Kidney (tissue), 14 donors: ENCODE data around the gene SPAG7. TPM values are rescaled to one million over a fixed set of nuclear protein-coding genes. Genes with fewer than 3 reads are reported as not detected.
A peak's percentile ranks its signal among the peaks of the same experiment; 100 is the strongest.

Source experiments
- DNase-seq, 5 donors: peaks; one replicate each; pipeline ENCODE4 v3.0.0-alpha.2; 2013 to 2020
- FAIRE-seq: peaks from 2 replicates; lab custom pipeline; 2012; peaks lifted over from hg19 to GRCh38; lab: Jason Lieb, UNC
- H3K27ac ChIP-seq, 2 donors: one replicate each; pipeline ENCODE4 v1.7.0; 2013; ENCODE audit warnings: low read depth in 2 of 2, low read length in 2 of 2, inconsistent platforms in 1 of 2
- H3K27me3 ChIP-seq: one replicate; pipeline ENCODE4 v1.7.1; 2013; ENCODE audit warnings: low read length, inconsistent platforms; ENCODE audit not compliant: control insufficient read depth, insufficient read depth
- H3K36me3 ChIP-seq, 3 donors: one replicate each; pipeline versions ENCODE4 v1.7.0 to v1.7.1; 2013; ENCODE audit warnings: low read length in 3 of 3, control low read depth in 1 of 3, inconsistent platforms in 1 of 3; ENCODE audit not compliant: insufficient read depth in 3 of 3, control insufficient read depth in 2 of 3
- H3K4me1 ChIP-seq, 3 donors: one replicate each; pipeline versions ENCODE4 v1.7.0 to v1.7.1; 2013; ENCODE audit warnings: low read length in 3 of 3, inconsistent platforms in 1 of 3, low read depth in 1 of 3; ENCODE audit not compliant: control insufficient read depth in 2 of 3, insufficient read depth in 2 of 3
- H3K4me3 ChIP-seq, 3 donors: one replicate each; pipeline versions ENCODE4 v1.7.0 to v1.8.1; 2013; ENCODE audit warnings: low read length in 3 of 3, control low read depth in 1 of 3, inconsistent platforms in 1 of 3
- H3K9ac ChIP-seq, 3 donors: one replicate each; pipeline versions ENCODE4 v1.7.0 to v1.7.1; 2013; ENCODE audit warnings: low read length in 3 of 3, control low read depth in 1 of 3, inconsistent platforms in 1 of 3
- H3K9me3 ChIP-seq, 3 donors: one replicate each; pipeline versions ENCODE4 v1.7.0 to v1.7.1; 2013; ENCODE audit warnings: low read length in 3 of 3, control low read depth in 1 of 3, inconsistent platforms in 1 of 3; ENCODE audit not compliant: control insufficient read depth in 2 of 3, insufficient read depth in 1 of 3
- CTCF ChIP-seq: IDR thresholded peaks from 3 replicates; pipeline ENCODE4 v1.5.1; 2012; ENCODE audit warnings: mild to moderate bottlenecking, moderate library complexity, borderline replicate concordance; ENCODE audit not compliant: insufficient read depth; ENCODE audit errors: extremely low read depth
- intact Hi-C: fragments of 100-400 bp; cut with DNase I; formaldehyde crosslinking; loops from one replicate; pipeline ENCODE4 v1.11.1; 2022
- polyA plus RNA-seq: library from polyadenylated mRNA; stranded (reverse); fragments of 350-450 nt; fragmentation: Illumina TruSeq; extraction: RNeasy Lipid Tissue Mini Kit (QIAGEN cat#74804); gene quantifications from one replicate; pipeline ENCODE4 v1.2.3, GENCODE V29; 2014; ENCODE audit warnings: low read depth, low replicate concordance; ENCODE audit not compliant: insufficient read depth
- total RNA-seq: library from RNA; stranded (reverse); fragmentation: NEBNext Ultra II Directional; extraction: Animal tissue kit (Norgen Biotek cat#: 25700); gene quantifications from one replicate; pipeline ENCODE4 v1.2.1, GENCODE V29; 2021
- donor health status: control.
- donor health status: control.
- donor health status: control.
- donor health status: control.
- donor health status: control.
- donor health status: DM: yes; HTN: yes; CAD: no.
- donor health status: Normal renal cell carcinoma (clear cell type).

Gene SPAG7
- total and polyA plus RNA-seq, 2 donors from 2014 or later = 73.6 to 157 TPM

- H3K4me1 ChIP-seq = peaks cover 0 to 11% (median 8%) of the 10 kb centered on the region in 3 donors
- no peak overlapping the region for H3K27ac ChIP-seq
- no peaks in the 10 kb centered on the region for H3K27me3 ChIP-seq
- FAIRE-seq (no peak), DNase-seq (no peak)
- H3K9ac ChIP-seq = no peak overlapping the region
- intact Hi-C loops = no loop called here
- no peak overlapping the region for H3K4me3 ChIP-seq
- peaks cover 0 to 10% (median 7%) of the 10 kb centered on the region in 3 donors for H3K36me3 ChIP-seq
- no peak for TF ChIP-seq CTCF
- no peaks in the 10 kb centered on the region for H3K9me3 ChIP-seq
Observed at GRCh38 chr17:4955091-4955490, 12.5 kb downstream of the SPAG7 start.

- H3K9ac ChIP-seq = no peak overlapping the region
- intact Hi-C loops = no loop called here
- DNase-seq (peak in 3 of 5 donors; percentile 55 to 74 (median 71)), FAIRE-seq (no peak)
- no peak overlapping the region for H3K27ac ChIP-seq
- no peak for TF ChIP-seq CTCF
- H3K9me3 ChIP-seq = no peaks in the 10 kb centered on the region
- no peak overlapping the region for H3K4me3 ChIP-seq
- no peaks in the 10 kb centered on the region for H3K27me3 ChIP-seq
- peaks cover 0 to 12% (median 8%) of the 10 kb centered on the region in 3 donors for H3K4me1 ChIP-seq
- no peaks in the 10 kb centered on the region for H3K36me3 ChIP-seq
Observed at GRCh38 chr17:4953451-4953961, 14.1 kb downstream of the SPAG7 start.

GRCh38 chr17:4951486-4951885, 16.1 kb downstream of the SPAG7 start:
- no peak overlapping the region for H3K27ac ChIP-seq
- FAIRE-seq = no peak

More at GRCh38 chr17:4951486-4951885, 16.1 kb downstream of the SPAG7 start:
- Histone ChIP-seq H3K9ac (no peak overlapping the region), H3K4me1 (peaks cover 0 to 15% (median 10%) of the 10 kb centered on the region in 3 donors), H3K27me3 (no peaks in the 10 kb centered on the region), H3K4me3 (no peak overlapping the region), H3K9me3 (no peaks in the 10 kb centered on the region), H3K36me3 (peaks cover 0 to 3% (median 0%) of the 10 kb centered on the region in 3 donors)
- no peak for DNase-seq
- no peak for TF ChIP-seq CTCF
- intact Hi-C loops = no loop called here
